Fibroblast of pulmonary artery (primary cell): ENCODE results near the gene MIOS.
A peak's percentile ranks its signal among the peaks of the same experiment; 100 is the strongest.

Source experiments
- DNase-seq: peaks from one replicate; pipeline ENCODE4 v3.0.0-alpha.2; 2010; ENCODE audit warnings: low read depth
- H3K4me3 ChIP-seq: replicated peaks from 2 replicates; pipeline ENCODE4 v1.5.1; 2011; ENCODE audit warnings: low read depth, mild to moderate bottlenecking, control low read depth, low read length, moderate library complexity
- CTCF ChIP-seq: IDR thresholded peaks from 2 replicates; pipeline ENCODE4 v1.5.1; 2011; ENCODE audit warnings: mild to moderate bottlenecking, control low read depth, low read length, inconsistent platforms; ENCODE audit errors: missing control alignments

The MIOS gene

GRCh38 chr7:7620236-7620635 is 53.6 kb downstream of the MIOS start:
- no peak for DNase-seq
- no peak overlapping the region for H3K4me3 ChIP-seq
- no peak for TF ChIP-seq CTCF

GRCh38 chr7:7620644-7621210 is 54.0 kb downstream of the MIOS start:
- TF ChIP-seq CTCF = no peak

GRCh38 chr7:7628476-7628875 is 61.8 kb downstream of the MIOS start:
- no peak for TF ChIP-seq CTCF
- no peak overlapping the region for H3K4me3 ChIP-seq
- DNase-seq = no peak

More at GRCh38 chr7:7620644-7621210, 54.0 kb downstream of the MIOS start:
- no peak overlapping the region for H3K4me3 ChIP-seq
- DNase-seq = no peak

GRCh38 chr7:7630626-7631329 is 64.1 kb downstream of the MIOS start:
- TF ChIP-seq CTCF = no peak
- no peak overlapping the region for H3K4me3 ChIP-seq
- no peak for DNase-seq

GRCh38 chr7:7639421-7639820 is 72.7 kb downstream of the MIOS start:
- H3K4me3 ChIP-seq = peak overlapping the region; percentile 91
- no peak for TF ChIP-seq CTCF
- no peak for DNase-seq

- peak overlapping the region; percentile 91 for H3K4me3 ChIP-seq
- peak; percentile 27 for DNase-seq
- no peak for TF ChIP-seq CTCF
Observed at GRCh38 chr7:7639847-7640220, 73.2 kb downstream of the MIOS start.
